Measurements from ENCODE around the gene CHST11. TPM values are rescaled to one million over a fixed set of nuclear protein-coding genes. Genes with fewer than 3 reads are reported as not detected.

Gene CHST11
- total and polyA plus RNA-seq, 9 donors = 4.0 to 39.9 (median 20.1) TPM

- peaks cover 5% of the 10 kb centered on the region for H3K4me1 ChIP-seq (ENCODE audit: insufficient read depth)
- H3K36me3 ChIP-seq = no peaks in the 10 kb centered on the region
- no peak for DNase-seq
- intact Hi-C loops (cut with DNase I) = no loop called here
- no peaks in the 10 kb centered on the region for H3K9me3 ChIP-seq
- TF ChIP-seq CTCF (IDR thresholded peaks at IDR 0.05) (no peak), POLR2A (IDR thresholded peaks at IDR 0.05) (no peak), EP300 (IDR thresholded peaks at IDR 0.05) (no peak)
- no peak overlapping the region for H3K4me3 ChIP-seq
- no peaks in the 10 kb centered on the region for H3K27me3 ChIP-seq
- H3K27ac ChIP-seq = no peak overlapping the region
- WGBS, 3 donors = 88 to 90% (median 90%) methylated on average over 6 of the region's 6 CpGs
Measured at GRCh38 chr12:104712477-104712876, 255.7 kb downstream of the CHST11 start.

- no peak for TF ChIP-seq POLR2A (IDR thresholded peaks at IDR 0.05)
- TF ChIP-seq CTCF (IDR thresholded peaks at IDR 0.05) = no peak
- no peak for TF ChIP-seq EP300 (IDR thresholded peaks at IDR 0.05)
- H3K36me3 ChIP-seq = no peaks in the 10 kb centered on the region
- H3K4me1 ChIP-seq (ENCODE audit: insufficient read depth) = peaks cover 5% of the 10 kb centered on the region
- 96 to 98% (median 96%) methylated on average over 5 of the region's 5 CpGs for WGBS, 3 donors
- no peaks in the 10 kb centered on the region for H3K9me3 ChIP-seq
- H3K27ac ChIP-seq = no peak overlapping the region
- no peak for DNase-seq
- H3K4me3 ChIP-seq = no peak overlapping the region
- no peaks in the 10 kb centered on the region for H3K27me3 ChIP-seq
- intact Hi-C loops (cut with DNase I) = no loop called here
Measured at GRCh38 chr12:104712968-104713367, 256.2 kb downstream of the CHST11 start.

- H3K36me3 ChIP-seq = no peaks in the 10 kb centered on the region
- intact Hi-C loops (cut with DNase I) = no loop called here
- no peak overlapping the region for H3K27ac ChIP-seq
- no peaks in the 10 kb centered on the region for H3K9me3 ChIP-seq
- H3K4me3 ChIP-seq = no peak overlapping the region
- TF ChIP-seq CTCF (IDR thresholded peaks at IDR 0.05) (no peak), EP300 (IDR thresholded peaks at IDR 0.05) (no peak), POLR2A (IDR thresholded peaks at IDR 0.05) (no peak)
- 80 to 86% (median 82%) methylated on average over 8 of the region's 8 CpGs for WGBS, 3 donors
- H3K27me3 ChIP-seq = no peaks in the 10 kb centered on the region
- DNase-seq = no peak
- peaks cover 5% of the 10 kb centered on the region for H3K4me1 ChIP-seq (ENCODE audit: insufficient read depth)
Measured at GRCh38 chr12:104713444-104713843, 256.7 kb downstream of the CHST11 start.

- Histone ChIP-seq H3K9me3 (no peaks in the 10 kb centered on the region), H3K27me3 (no peaks in the 10 kb centered on the region), H3K4me1 (ENCODE audit: insufficient read depth) (peaks cover 5% of the 10 kb centered on the region), H3K36me3 (no peaks in the 10 kb centered on the region), H3K4me3 (no peak overlapping the region), H3K27ac (no peak overlapping the region)
- intact Hi-C loops (cut with DNase I) = no loop called here
- no peak for TF ChIP-seq CTCF (IDR thresholded peaks at IDR 0.05)
- TF ChIP-seq POLR2A (IDR thresholded peaks at IDR 0.05) = no peak
- TF ChIP-seq EP300 (IDR thresholded peaks at IDR 0.05) = no peak
- WGBS, 3 donors = 94 to 97% (median 96%) methylated on average over 6 of the region's 6 CpGs
- no peak for DNase-seq
Measured at GRCh38 chr12:104714369-104714768, 257.6 kb downstream of the CHST11 start.

GRCh38 chr12:104716172-104716571, 259.4 kb downstream of the CHST11 start:
- Histone ChIP-seq H3K4me1 (ENCODE audit: insufficient read depth) (no peaks in the 10 kb centered on the region), H3K27me3 (no peaks in the 10 kb centered on the region), H3K9me3 (no peaks in the 10 kb centered on the region), H3K4me3 (no peak overlapping the region), H3K27ac (no peak overlapping the region), H3K36me3 (no peaks in the 10 kb centered on the region)
- WGBS, 3 donors = 95 to 98% (median 96%) methylated on average over 7 of the region's 7 CpGs
- no peak for TF ChIP-seq POLR2A (IDR thresholded peaks at IDR 0.05)
- TF ChIP-seq EP300 (IDR thresholded peaks at IDR 0.05) = no peak
- no peak for TF ChIP-seq CTCF (IDR thresholded peaks at IDR 0.05)
- intact Hi-C loops (cut with DNase I) = no loop called here
- DNase-seq = no peak

All from ovary (tissue), 9 donors.